ENCODE measurements around the gene PPP4R3B. TPM values are rescaled to one million over a fixed set of nuclear protein-coding genes. Genes with fewer than 3 reads are reported as not detected.

PPP4R3B gene
- total RNA-seq, 1 experiment from 2014 or later, result 84.5 TPM

GRCh38 chr2:55524884-55525437 lies 92.5 kb downstream of the PPP4R3B start:
- no peak for DNase-seq (ENCODE audit: extremely low read depth, low read depth)

GRCh38 chr2:55519938-55520885 lies 97.2 kb downstream of the PPP4R3B start:
- no peak for DNase-seq (ENCODE audit: extremely low read depth, low read depth)

GRCh38 chr2:55518841-55519165 lies 98.6 kb downstream of the PPP4R3B start:
- DNase-seq (ENCODE audit: extremely low read depth, low read depth), result no peak

GRCh38 chr2:55511508-55512124 lies 105.8 kb downstream of the PPP4R3B start:
- DNase-seq (ENCODE audit: extremely low read depth, low read depth), result peak; percentile 54

- no peak for DNase-seq (ENCODE audit: extremely low read depth, low read depth)
Observed at GRCh38 chr2:55502590-55503141, 114.8 kb downstream of the PPP4R3B start.

- DNase-seq (ENCODE audit: extremely low read depth, low read depth), result peak; percentile 72
Observed at GRCh38 chr2:55500025-55500424, 117.4 kb downstream of the PPP4R3B start.

- no peak for DNase-seq (ENCODE audit: extremely low read depth, low read depth)
Observed at GRCh38 chr2:55498582-55498981, 118.8 kb downstream of the PPP4R3B start.

Small RNA genes lying within 50 kb of the gene (small RNA-seq; reads per million reads assigned to genes)
- gene RF00586 (0 reads per million in 2 experiments), gene RNU6-634P (0 reads per million in 2 experiments)

Other genes with a start within 250 kb of the PPP4R3B start
- gene CCDC88A, start 197.8 kb downstream of the PPP4R3B start, total RNA-seq (2014; rRNA removed; shearing (Covaris generic)), result 51.9 and 58.0 TPM in 2 replicates
- gene CFAP36, start 97.9 kb downstream of the PPP4R3B start, total RNA-seq (2014; rRNA removed; shearing (Covaris generic)), result 45.6 and 46.9 TPM in 2 replicates
- 64.5 and 66.6 TPM in 2 replicates for gene PNPT1, start 76.2 kb upstream of the PPP4R3B start, total RNA-seq (2014; rRNA removed; shearing (Covaris generic))